Measurements from ENCODE around the gene C1orf105. TPM values are rescaled to one million over a fixed set of nuclear protein-coding genes. Genes with fewer than 3 reads are reported as not detected.

C1orf105 gene
- total RNA-seq, 1 experiment from 2014 or later = not detected

DNA sequence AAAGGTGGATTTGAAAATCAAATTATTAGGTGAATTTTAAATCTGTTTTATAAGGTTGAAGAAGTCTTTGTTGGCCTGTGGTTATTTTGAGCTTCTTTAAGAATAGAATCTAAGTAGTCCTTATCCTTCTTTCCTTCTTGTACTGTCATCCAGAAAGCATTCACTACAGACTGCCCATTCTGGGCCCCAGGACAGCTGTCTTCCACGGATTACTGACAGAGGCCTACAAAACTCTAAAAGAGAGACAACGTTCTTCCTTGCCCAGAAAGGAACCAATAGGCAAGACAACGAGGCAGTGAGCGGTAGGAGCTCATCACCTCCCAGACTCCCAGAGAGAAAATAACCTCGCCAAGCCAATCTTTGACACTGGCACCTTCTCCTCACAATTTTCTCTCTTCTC lies 47.8 kb downstream of the C1orf105 start:
- Mint-ChIP-seq H3K27me3 (ENCODE audit: low read depth) (no peaks in the 10 kb centered on the region), H3K4me3 (no peak overlapping the region), H3K9me3 (no peaks in the 10 kb centered on the region), H3K27ac (no peak overlapping the region), H3K4me1 (no peaks in the 10 kb centered on the region), H3K36me3 (no peaks in the 10 kb centered on the region)
- DNase-seq (ENCODE audit: low spot score) = no peak
- no peak for ATAC-seq
- POLR2A ChIA-PET = no interaction called here
- no peak for TF ChIP-seq NR2C2 (CRISPR knock-in tag; IDR thresholded peaks at IDR 0.05)
- CTCF ChIA-PET = interaction anchor here (0.9 kb wide), 1 partner anchor 64 kb away, joined by 4 read pairs; no protein-coding TSS in a partner anchor

- no peaks in the 10 kb centered on the region for H3K4me1 Mint-ChIP-seq
- no peak overlapping the region for H3K4me3 Mint-ChIP-seq
- ChIA-PET POLR2A (no interaction called here), CTCF (no interaction called here)
- no peaks in the 10 kb centered on the region for H3K27me3 Mint-ChIP-seq (ENCODE audit: low read depth)
- no peak overlapping the region for H3K27ac Mint-ChIP-seq
- ATAC-seq (no peak), DNase-seq (ENCODE audit: low spot score) (no peak)
- H3K9me3 Mint-ChIP-seq = no peaks in the 10 kb centered on the region
- TF ChIP-seq SOX15 (CRISPR knock-in tag; IDR thresholded peaks at IDR 0.05) (no peak), SMAD4 (CRISPR knock-in tag; IDR thresholded peaks at IDR 0.05) (no peak), STAT6 (CRISPR knock-in tag; conservative IDR thresholded peaks at IDR 0.05; ENCODE audit: low read depth) (no peak), CBFB (CRISPR knock-in tag; IDR thresholded peaks at IDR 0.05; ENCODE audit: low read depth) (no peak), GABPB1 (CRISPR knock-in tag; IDR thresholded peaks at IDR 0.05) (peak; percentile 78), KAT7 (CRISPR knock-in tag; IDR thresholded peaks at IDR 0.05; ENCODE audit: borderline replicate concordance) (no peak)
- H3K36me3 Mint-ChIP-seq = no peaks in the 10 kb centered on the region
Observed at GRCh38 chr1:172469717-172470116, 49.2 kb downstream of the C1orf105 start.

- H3K4me1 Mint-ChIP-seq = no peaks in the 10 kb centered on the region
- H3K36me3 Mint-ChIP-seq = no peaks in the 10 kb centered on the region
- H3K9me3 Mint-ChIP-seq = no peaks in the 10 kb centered on the region
- TF ChIP-seq AFF4 (CRISPR knock-in tag; IDR thresholded peaks at IDR 0.05; ENCODE audit: borderline replicate concordance) = no peak
- TF ChIP-seq GRHL2 (CRISPR knock-in tag; IDR thresholded peaks at IDR 0.05; ENCODE audit: insufficient replicate concordance, severe bottlenecking) = no peak
- no peak for TF ChIP-seq KAT7 (CRISPR knock-in tag; IDR thresholded peaks at IDR 0.05; ENCODE audit: borderline replicate concordance)
- TF ChIP-seq, protein P1, sequence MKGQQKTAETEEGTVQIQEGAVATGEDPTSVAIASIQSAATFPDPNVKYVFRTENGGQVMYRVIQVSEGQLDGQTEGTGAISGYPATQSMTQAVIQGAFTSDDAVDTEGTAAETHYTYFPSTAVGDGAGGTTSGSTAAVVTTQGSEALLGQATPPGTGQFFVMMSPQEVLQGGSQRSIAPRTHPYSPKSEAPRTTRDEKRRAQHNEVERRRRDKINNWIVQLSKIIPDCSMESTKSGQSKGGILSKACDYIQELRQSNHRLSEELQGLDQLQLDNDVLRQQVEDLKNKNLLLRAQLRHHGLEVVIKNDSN (CRISPR knock-in tag; IDR thresholded peaks at IDR 0.05) = no peak
- TF ChIP-seq, protein P2, sequence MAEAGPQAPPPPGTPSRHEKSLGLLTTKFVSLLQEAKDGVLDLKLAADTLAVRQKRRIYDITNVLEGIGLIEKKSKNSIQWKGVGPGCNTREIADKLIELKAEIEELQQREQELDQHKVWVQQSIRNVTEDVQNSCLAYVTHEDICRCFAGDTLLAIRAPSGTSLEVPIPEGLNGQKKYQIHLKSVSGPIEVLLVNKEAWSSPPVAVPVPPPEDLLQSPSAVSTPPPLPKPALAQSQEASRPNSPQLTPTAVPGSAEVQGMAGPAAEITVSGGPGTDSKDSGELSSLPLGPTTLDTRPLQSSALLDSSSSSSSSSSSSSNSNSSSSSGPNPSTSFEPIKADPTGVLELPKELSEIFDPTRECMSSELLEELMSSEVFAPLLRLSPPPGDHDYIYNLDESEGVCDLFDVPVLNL (CRISPR knock-in tag; IDR thresholded peaks at IDR 0.05; ENCODE audit: borderline replicate concordance, low read depth) = no peak
- no peak for TF ChIP-seq ZNF219 (CRISPR knock-in tag; IDR thresholded peaks at IDR 0.05; ENCODE audit: borderline replicate concordance)
- TF ChIP-seq CBFB (CRISPR knock-in tag; IDR thresholded peaks at IDR 0.05; ENCODE audit: low read depth) = no peak
- no peak for TF ChIP-seq OVOL2 (CRISPR knock-in tag; IDR thresholded peaks at IDR 0.05; ENCODE audit: borderline replicate concordance)
- TF ChIP-seq E2F5 (CRISPR knock-in tag; IDR thresholded peaks at IDR 0.05) = no peak
- no peak for TF ChIP-seq ESRRA (CRISPR knock-in tag; IDR thresholded peaks at IDR 0.05; ENCODE audit: borderline replicate concordance)
- no peak for TF ChIP-seq NR1H2 (CRISPR knock-in tag; IDR thresholded peaks at IDR 0.05)
- TF ChIP-seq, protein P3, sequence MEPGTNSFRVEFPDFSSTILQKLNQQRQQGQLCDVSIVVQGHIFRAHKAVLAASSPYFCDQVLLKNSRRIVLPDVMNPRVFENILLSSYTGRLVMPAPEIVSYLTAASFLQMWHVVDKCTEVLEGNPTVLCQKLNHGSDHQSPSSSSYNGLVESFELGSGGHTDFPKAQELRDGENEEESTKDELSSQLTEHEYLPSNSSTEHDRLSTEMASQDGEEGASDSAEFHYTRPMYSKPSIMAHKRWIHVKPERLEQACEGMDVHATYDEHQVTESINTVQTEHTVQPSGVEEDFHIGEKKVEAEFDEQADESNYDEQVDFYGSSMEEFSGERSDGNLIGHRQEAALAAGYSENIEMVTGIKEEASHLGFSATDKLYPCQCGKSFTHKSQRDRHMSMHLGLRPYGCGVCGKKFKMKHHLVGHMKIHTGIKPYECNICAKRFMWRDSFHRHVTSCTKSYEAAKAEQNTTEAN (CRISPR knock-in tag; IDR thresholded peaks at IDR 0.05) = no peak
- no peak for TF ChIP-seq TEAD4 (CRISPR knock-in tag; IDR thresholded peaks at IDR 0.05)
- TF ChIP-seq RORB (CRISPR knock-in tag; IDR thresholded peaks at IDR 0.05) = no peak
- CTCF ChIA-PET = no interaction called here
- H3K27ac Mint-ChIP-seq = no peak overlapping the region
- DNase-seq (ENCODE audit: low spot score) = no peak
- no peak overlapping the region for H3K4me3 Mint-ChIP-seq
- ATAC-seq = no peak
- H3K27me3 Mint-ChIP-seq (ENCODE audit: low read depth) = no peaks in the 10 kb centered on the region
- POLR2A ChIA-PET = no interaction called here
Observed at GRCh38 chr1:172470149-172470548, 49.7 kb downstream of the C1orf105 start.
